Measurements from ENCODE around the gene MC2R.

Gene MC2R

GRCh38 chr18:13915391-13915790, at the start of gene MC2R:
Gene MC2R (minus strand): TSS chr18:13915536. CDS start chr18:13885518, 30,018 bp downstream.
- H3K4me3 ChIP-seq (ENCODE audit: low read length), result no peak within 1 kb of the TSS
- TF ChIP-seq CTCF (conservative IDR thresholded peaks at IDR 0.05; ENCODE audit: low read length), result no peak
- DNase-seq (ENCODE audit: low read depth), result no peak

GRCh38 chr18:13945811-13946210, 30.5 kb upstream of the MC2R start:
- TF ChIP-seq CTCF (conservative IDR thresholded peaks at IDR 0.05; ENCODE audit: low read length), result no peak
- no peak for DNase-seq (ENCODE audit: low read depth)
- no peak overlapping the region for H3K4me3 ChIP-seq (ENCODE audit: low read length)

- no peak for TF ChIP-seq CTCF (conservative IDR thresholded peaks at IDR 0.05; ENCODE audit: low read length)
These were observed 28.0 kb upstream of the MC2R start for GRCh38 chr18:13943338-13943737.

GRCh38 chr18:13940326-13940725, 25.0 kb upstream of the MC2R start:
- no peak for TF ChIP-seq CTCF (conservative IDR thresholded peaks at IDR 0.05; ENCODE audit: low read length)
- no peak for DNase-seq (ENCODE audit: low read depth)
- no peak overlapping the region for H3K4me3 ChIP-seq (ENCODE audit: low read length)

More at GRCh38 chr18:13943338-13943737, 28.0 kb upstream of the MC2R start:
- DNase-seq (ENCODE audit: low read depth), result no peak
- H3K4me3 ChIP-seq (ENCODE audit: low read length), result no peak overlapping the region

- no peak for DNase-seq (ENCODE audit: low read depth)
- no peak overlapping the region for H3K4me3 ChIP-seq (ENCODE audit: low read length)
- no peak for TF ChIP-seq CTCF (conservative IDR thresholded peaks at IDR 0.05; ENCODE audit: low read length)
These were observed 19.3 kb upstream of the MC2R start for GRCh38 chr18:13934676-13935075.

GRCh38 chr18:13934058-13934457, 18.7 kb upstream of the MC2R start:
- DNase-seq (ENCODE audit: low read depth), result no peak
- no peak for TF ChIP-seq CTCF (conservative IDR thresholded peaks at IDR 0.05; ENCODE audit: low read length)
- H3K4me3 ChIP-seq (ENCODE audit: low read length), result no peak overlapping the region

- DNase-seq (ENCODE audit: low read depth), result no peak
- no peak overlapping the region for H3K4me3 ChIP-seq (ENCODE audit: low read length)
- no peak for TF ChIP-seq CTCF (conservative IDR thresholded peaks at IDR 0.05; ENCODE audit: low read length)
These were observed 17.1 kb upstream of the MC2R start for GRCh38 chr18:13932285-13933025.

Measured in AG10803 (cell line).